ENCODE data around the gene TXLNG.

Gene TXLNG

GRCh38 chrX:16765594-16765993, 20.7 kb upstream of the TXLNG start:
- no peak overlapping the region for H2AFZ ChIP-seq (ENCODE audit: low read length)
- H3K14ac ChIP-seq (ENCODE audit: low read length) = no peak overlapping the region
- no peak overlapping the region for H3K23ac ChIP-seq (ENCODE audit: low read depth, low read length, poor library complexity)
- H3K4me2 ChIP-seq (ENCODE audit: insufficient read depth, low read length, poor library complexity, severe bottlenecking) = no peak overlapping the region
- no peak overlapping the region for H2BK15ac ChIP-seq (ENCODE audit: low read length)
- H2BK12ac ChIP-seq (ENCODE audit: low read length) = no peak overlapping the region
- H3K27me3 ChIP-seq (ENCODE audit: control insufficient read depth in 3 of 3, insufficient read depth in 3 of 3, low read depth in 1 of 3, low read length in 3 of 3) = no peaks in the 10 kb centered on the region
- DNase-seq (ENCODE audit: low spot score) = no peak
- H3K9ac ChIP-seq (ENCODE audit: low read depth, low read length, poor library complexity) = no peak overlapping the region
- WGBS, 2 donors (ENCODE audit: extremely low coverage in 2 of 2, insufficient read length in 2 of 2, insufficient replicate concordance in 1 of 2) = no CpG with 5 or more reads among the region's 2 CpGs
- H4K91ac ChIP-seq (ENCODE audit: low read depth, low read length, poor library complexity) = no peak overlapping the region
- H2BK5ac ChIP-seq (ENCODE audit: low read length) = no peak overlapping the region
- H3K79me1 ChIP-seq (ENCODE audit: low read depth, low read length) = no peaks in the 10 kb centered on the region
- peaks cover 0 to 16% of the 10 kb centered on the region in 2 donors for H3K36me3 ChIP-seq (replicated peaks in 1 of 2; ENCODE audit: control insufficient read depth in 2 of 2, insufficient read depth in 2 of 2, low read length in 2 of 2)
- H3K18ac ChIP-seq (ENCODE audit: low read length) = no peak overlapping the region
- H4K8ac ChIP-seq (ENCODE audit: low read depth, low read length) = no peak overlapping the region
- H2AK5ac ChIP-seq (ENCODE audit: low read depth, low read length) = no peak overlapping the region
- H3K4me1 ChIP-seq (ENCODE audit: control insufficient read depth in 2 of 2, insufficient read depth in 1 of 2, low read depth in 1 of 2, low read length in 2 of 2) = no peaks in the 10 kb centered on the region
- no peak overlapping the region for H2BK120ac ChIP-seq (ENCODE audit: low read depth, low read length)
- H3K4me3 ChIP-seq (ENCODE audit: low read length in 2 of 2) = no peak overlapping the region
- H3K27ac ChIP-seq (replicated peaks; ENCODE audit: low read length) = no peak overlapping the region
- no peak overlapping the region for H3K4ac ChIP-seq (ENCODE audit: low read length)
- H3K9me3 ChIP-seq (replicated peaks in 1 of 2; ENCODE audit: control insufficient read depth in 2 of 2, insufficient read depth in 1 of 2, low read depth in 1 of 2, low read length in 2 of 2) = no peaks in the 10 kb centered on the region

- Histone ChIP-seq H3K4me3 (ENCODE audit: low read length in 2 of 2) (no peak overlapping the region), H3K9me3 (replicated peaks in 1 of 2; ENCODE audit: control insufficient read depth in 2 of 2, insufficient read depth in 1 of 2, low read depth in 1 of 2, low read length in 2 of 2) (no peaks in the 10 kb centered on the region), H3K4ac (ENCODE audit: low read length) (no peak overlapping the region), H3K4me1 (ENCODE audit: control insufficient read depth in 2 of 2, insufficient read depth in 1 of 2, low read depth in 1 of 2, low read length in 2 of 2) (peaks cover 0 to 2% of the 10 kb centered on the region in 2 donors), H3K27me3 (ENCODE audit: control insufficient read depth in 3 of 3, insufficient read depth in 3 of 3, low read depth in 1 of 3, low read length in 3 of 3) (no peaks in the 10 kb centered on the region), H4K91ac (ENCODE audit: low read depth, low read length, poor library complexity) (no peak overlapping the region), H3K18ac (ENCODE audit: low read length) (no peak overlapping the region), H3K36me3 (replicated peaks in 1 of 2; ENCODE audit: control insufficient read depth in 2 of 2, insufficient read depth in 2 of 2, low read length in 2 of 2) (no peaks in the 10 kb centered on the region), H2BK5ac (ENCODE audit: low read length) (no peak overlapping the region), H2BK12ac (ENCODE audit: low read length) (no peak overlapping the region), H2BK15ac (ENCODE audit: low read length) (no peak overlapping the region), H2BK120ac (ENCODE audit: low read depth, low read length) (no peak overlapping the region), H3K4me2 (ENCODE audit: insufficient read depth, low read length, poor library complexity, severe bottlenecking) (no peak overlapping the region), H2AFZ (ENCODE audit: low read length) (no peak overlapping the region), H2AK5ac (ENCODE audit: low read depth, low read length) (no peak overlapping the region), H3K23ac (ENCODE audit: low read depth, low read length, poor library complexity) (no peak overlapping the region), H3K9ac (ENCODE audit: low read depth, low read length, poor library complexity) (no peak overlapping the region), H4K8ac (ENCODE audit: low read depth, low read length) (no peak overlapping the region), H3K79me1 (ENCODE audit: low read depth, low read length) (no peaks in the 10 kb centered on the region), H3K14ac (ENCODE audit: low read length) (no peak overlapping the region), H3K27ac (replicated peaks; ENCODE audit: low read length) (no peak overlapping the region)
- no CpG with 5 or more reads among the region's 2 CpGs for WGBS, 2 donors (ENCODE audit: extremely low coverage in 2 of 2, insufficient read length in 2 of 2, insufficient replicate concordance in 1 of 2)
- DNase-seq (ENCODE audit: low spot score) = no peak
These were observed 15.2 kb upstream of the TXLNG start for GRCh38 chrX:16770970-16771482.

- Histone ChIP-seq H3K79me1 (ENCODE audit: low read depth, low read length) (no peaks in the 10 kb centered on the region), H4K91ac (ENCODE audit: low read depth, low read length, poor library complexity) (no peak overlapping the region), H2AK5ac (ENCODE audit: low read depth, low read length) (no peak overlapping the region), H3K23ac (ENCODE audit: low read depth, low read length, poor library complexity) (no peak overlapping the region), H2BK120ac (ENCODE audit: low read depth, low read length) (no peak overlapping the region), H3K27ac (replicated peaks; ENCODE audit: low read length) (peak overlapping the region; percentile 39), H2BK12ac (ENCODE audit: low read length) (no peak overlapping the region), H3K4me1 (ENCODE audit: control insufficient read depth in 2 of 2, insufficient read depth in 1 of 2, low read depth in 1 of 2, low read length in 2 of 2) (peaks cover 0 to 2% of the 10 kb centered on the region in 2 donors), H3K36me3 (replicated peaks in 1 of 2; ENCODE audit: control insufficient read depth in 2 of 2, insufficient read depth in 2 of 2, low read length in 2 of 2) (no peaks in the 10 kb centered on the region), H2AFZ (ENCODE audit: low read length) (peak overlapping the region; percentile 65), H4K8ac (ENCODE audit: low read depth, low read length) (no peak overlapping the region), H3K4me3 (ENCODE audit: low read length in 2 of 2) (no peak overlapping the region), H3K14ac (ENCODE audit: low read length) (no peak overlapping the region), H3K18ac (ENCODE audit: low read length) (no peak overlapping the region), H3K4me2 (ENCODE audit: insufficient read depth, low read length, poor library complexity, severe bottlenecking) (no peak overlapping the region), H2BK15ac (ENCODE audit: low read length) (no peak overlapping the region), H3K9me3 (replicated peaks in 1 of 2; ENCODE audit: control insufficient read depth in 2 of 2, insufficient read depth in 1 of 2, low read depth in 1 of 2, low read length in 2 of 2) (no peaks in the 10 kb centered on the region), H2BK5ac (ENCODE audit: low read length) (no peak overlapping the region), H3K4ac (ENCODE audit: low read length) (no peak overlapping the region), H3K9ac (ENCODE audit: low read depth, low read length, poor library complexity) (no peak overlapping the region), H3K27me3 (ENCODE audit: control insufficient read depth in 3 of 3, insufficient read depth in 3 of 3, low read depth in 1 of 3, low read length in 3 of 3) (no peaks in the 10 kb centered on the region)
- WGBS, 2 donors (ENCODE audit: extremely low coverage in 2 of 2, insufficient read length in 2 of 2, insufficient replicate concordance in 1 of 2) = no CpG with 5 or more reads among the region's 16 CpGs
- peak; percentile 21 for DNase-seq (ENCODE audit: low spot score)
These were observed 14.5 kb upstream of the TXLNG start for GRCh38 chrX:16771483-16772398.

- H2BK5ac ChIP-seq (ENCODE audit: low read length) = no peak overlapping the region
- H2BK120ac ChIP-seq (ENCODE audit: low read depth, low read length) = no peak overlapping the region
- H2AFZ ChIP-seq (ENCODE audit: low read length) = peak overlapping the region; percentile 65
- no peaks in the 10 kb centered on the region for H3K36me3 ChIP-seq (replicated peaks in 1 of 2; ENCODE audit: control insufficient read depth in 2 of 2, insufficient read depth in 2 of 2, low read length in 2 of 2)
- no peak overlapping the region for H3K4me2 ChIP-seq (ENCODE audit: insufficient read depth, low read length, poor library complexity, severe bottlenecking)
- no CpG with 5 or more reads among the region's 6 CpGs for WGBS, 2 donors (ENCODE audit: extremely low coverage in 2 of 2, insufficient read length in 2 of 2, insufficient replicate concordance in 1 of 2)
- no peaks in the 10 kb centered on the region for H3K79me1 ChIP-seq (ENCODE audit: low read depth, low read length)
- no peak overlapping the region for H3K4me3 ChIP-seq (ENCODE audit: low read length in 2 of 2)
- peak overlapping the region; percentile 39 for H3K27ac ChIP-seq (replicated peaks; ENCODE audit: low read length)
- H3K27me3 ChIP-seq (ENCODE audit: control insufficient read depth in 3 of 3, insufficient read depth in 3 of 3, low read depth in 1 of 3, low read length in 3 of 3) = no peaks in the 10 kb centered on the region
- no peak overlapping the region for H4K91ac ChIP-seq (ENCODE audit: low read depth, low read length, poor library complexity)
- no peak overlapping the region for H3K14ac ChIP-seq (ENCODE audit: low read length)
- no peak overlapping the region for H3K4ac ChIP-seq (ENCODE audit: low read length)
- no peak overlapping the region for H2AK5ac ChIP-seq (ENCODE audit: low read depth, low read length)
- H2BK15ac ChIP-seq (ENCODE audit: low read length) = no peak overlapping the region
- H3K18ac ChIP-seq (ENCODE audit: low read length) = no peak overlapping the region
- no peak overlapping the region for H3K23ac ChIP-seq (ENCODE audit: low read depth, low read length, poor library complexity)
- H4K8ac ChIP-seq (ENCODE audit: low read depth, low read length) = no peak overlapping the region
- no peak overlapping the region for H2BK12ac ChIP-seq (ENCODE audit: low read length)
- DNase-seq (ENCODE audit: low spot score) = no peak
- H3K9me3 ChIP-seq (replicated peaks in 1 of 2; ENCODE audit: control insufficient read depth in 2 of 2, insufficient read depth in 1 of 2, low read depth in 1 of 2, low read length in 2 of 2) = no peaks in the 10 kb centered on the region
- H3K9ac ChIP-seq (ENCODE audit: low read depth, low read length, poor library complexity) = no peak overlapping the region
- peaks cover 0 to 2% of the 10 kb centered on the region in 2 donors for H3K4me1 ChIP-seq (ENCODE audit: control insufficient read depth in 2 of 2, insufficient read depth in 1 of 2, low read depth in 1 of 2, low read length in 2 of 2)
These were observed 13.8 kb upstream of the TXLNG start for GRCh38 chrX:16772460-16772859.

All from neuronal stem cell (in vitro differentiated cells).